ENCODE results near the gene ARFGAP1. TPM values are rescaled to one million over a fixed set of nuclear protein-coding genes. Genes with fewer than 3 reads are reported as not detected.

Gene ARFGAP1
- polyA plus RNA-seq, 2 of the 4 experiments (the other 2 are of a cell fraction) = 41.0 to 106 TPM

- ChIA-PET POLR2A (no interaction called here), CTCF (interaction anchor here (0.9 to 3.5 kb wide), 7 partner anchors 22 to 277 kb away, joined by 3 to 20 read pairs (median 4); no protein-coding TSS in a partner anchor)
- peaks cover 9% of the 10 kb centered on the region; the same call in 2 of the 3 replicates for H3K9me3 ChIP-seq
- FAIRE-seq (no peak), DNase-seq (ENCODE audit: low read depth in 1 of 2, low spot score in 1 of 2) (no peak), ATAC-seq (no peak)
- no peak for TF ChIP-seq SMC3 (IDR thresholded peaks at IDR 0.05)
- TF ChIP-seq FOSB (CRISPR knock-in tag; IDR thresholded peaks at IDR 0.05) = no peak
- no peak for TF ChIP-seq CHD2 (IDR thresholded peaks at IDR 0.05; ENCODE audit: low read length, partially characterized antibody)
- no peak for TF ChIP-seq HOXB13 (CRISPR knock-in tag; IDR thresholded peaks at IDR 0.05; ENCODE audit: low read depth)
- TF ChIP-seq, protein P1, sequence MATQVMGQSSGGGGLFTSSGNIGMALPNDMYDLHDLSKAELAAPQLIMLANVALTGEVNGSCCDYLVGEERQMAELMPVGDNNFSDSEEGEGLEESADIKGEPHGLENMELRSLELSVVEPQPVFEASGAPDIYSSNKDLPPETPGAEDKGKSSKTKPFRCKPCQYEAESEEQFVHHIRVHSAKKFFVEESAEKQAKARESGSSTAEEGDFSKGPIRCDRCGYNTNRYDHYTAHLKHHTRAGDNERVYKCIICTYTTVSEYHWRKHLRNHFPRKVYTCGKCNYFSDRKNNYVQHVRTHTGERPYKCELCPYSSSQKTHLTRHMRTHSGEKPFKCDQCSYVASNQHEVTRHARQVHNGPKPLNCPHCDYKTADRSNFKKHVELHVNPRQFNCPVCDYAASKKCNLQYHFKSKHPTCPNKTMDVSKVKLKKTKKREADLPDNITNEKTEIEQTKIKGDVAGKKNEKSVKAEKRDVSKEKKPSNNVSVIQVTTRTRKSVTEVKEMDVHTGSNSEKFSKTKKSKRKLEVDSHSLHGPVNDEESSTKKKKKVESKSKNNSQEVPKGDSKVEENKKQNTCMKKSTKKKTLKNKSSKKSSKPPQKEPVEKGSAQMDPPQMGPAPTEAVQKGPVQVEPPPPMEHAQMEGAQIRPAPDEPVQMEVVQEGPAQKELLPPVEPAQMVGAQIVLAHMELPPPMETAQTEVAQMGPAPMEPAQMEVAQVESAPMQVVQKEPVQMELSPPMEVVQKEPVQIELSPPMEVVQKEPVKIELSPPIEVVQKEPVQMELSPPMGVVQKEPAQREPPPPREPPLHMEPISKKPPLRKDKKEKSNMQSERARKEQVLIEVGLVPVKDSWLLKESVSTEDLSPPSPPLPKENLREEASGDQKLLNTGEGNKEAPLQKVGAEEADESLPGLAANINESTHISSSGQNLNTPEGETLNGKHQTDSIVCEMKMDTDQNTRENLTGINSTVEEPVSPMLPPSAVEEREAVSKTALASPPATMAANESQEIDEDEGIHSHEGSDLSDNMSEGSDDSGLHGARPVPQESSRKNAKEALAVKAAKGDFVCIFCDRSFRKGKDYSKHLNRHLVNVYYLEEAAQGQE (IDR thresholded peaks at IDR 0.05) = no peak
- TF ChIP-seq ZFP36 (IDR thresholded peaks at IDR 0.05; ENCODE audit: borderline replicate concordance, partially characterized antibody) = no peak
- no peak for TF ChIP-seq ESRRA (IDR thresholded peaks at IDR 0.05; ENCODE audit: borderline replicate concordance, low read length)
- TF ChIP-seq POLR2A (IDR thresholded peaks at IDR 0.05; ENCODE audit: low read length) = no peak
- no peak for TF ChIP-seq CHD4 (IDR thresholded peaks at IDR 0.05; ENCODE audit: borderline replicate concordance)
- TF ChIP-seq MAFK (IDR thresholded peaks at IDR 0.05; ENCODE audit: partially characterized antibody) = no peak
- H3K4me1 ChIP-seq = no peaks in the 10 kb centered on the region
- WGBS (ENCODE audit: missing lambda C conversion rate) = 58% methylated on average over 13 of the region's 22 CpGs
- no peak overlapping the region for H3K4me2 ChIP-seq
- H3K4me3 ChIP-seq = no peak overlapping the region
- H3K27ac ChIP-seq = no peak overlapping the region
These were observed 60.1 kb downstream of the ARFGAP1 start for GRCh38 chr20:63332488-63333240.

- ChIA-PET CTCF (interaction anchor here (1.0 to 3.5 kb wide), 9 partner anchors 12 to 278 kb away, joined by 3 to 20 read pairs (median 4); no protein-coding TSS in a partner anchor), POLR2A (no interaction called here)
- H3K27ac ChIP-seq = no peak overlapping the region
- ATAC-seq (no peak), FAIRE-seq (no peak), DNase-seq (ENCODE audit: low read depth in 1 of 2, low spot score in 1 of 2) (no peak)
- H3K4me3 ChIP-seq = no peak overlapping the region
- TF ChIP-seq HOXA7 (CRISPR knock-in tag; IDR thresholded peaks at IDR 0.05) = no peak
- TF ChIP-seq HOXB13 (CRISPR knock-in tag; IDR thresholded peaks at IDR 0.05; ENCODE audit: low read depth) = no peak
- no peak for TF ChIP-seq TFCP2L1 (CRISPR knock-in tag; IDR thresholded peaks at IDR 0.05)
- TF ChIP-seq ZFP36 (IDR thresholded peaks at IDR 0.05; ENCODE audit: borderline replicate concordance, partially characterized antibody) = no peak
- TF ChIP-seq ELK1 (IDR thresholded peaks at IDR 0.05; ENCODE audit: low read depth, low read length) = no peak
- no peak for TF ChIP-seq HEYL (CRISPR knock-in tag; IDR thresholded peaks at IDR 0.05)
- 64% methylated on average over 9 of the region's 19 CpGs for WGBS (ENCODE audit: missing lambda C conversion rate)
- peaks cover 9% of the 10 kb centered on the region; the same call in 2 of the 3 replicates for H3K9me3 ChIP-seq
- no peak overlapping the region for H3K4me2 ChIP-seq
- H3K4me1 ChIP-seq = no peaks in the 10 kb centered on the region
These were observed 60.7 kb downstream of the ARFGAP1 start for GRCh38 chr20:63333241-63333836.

DNA sequence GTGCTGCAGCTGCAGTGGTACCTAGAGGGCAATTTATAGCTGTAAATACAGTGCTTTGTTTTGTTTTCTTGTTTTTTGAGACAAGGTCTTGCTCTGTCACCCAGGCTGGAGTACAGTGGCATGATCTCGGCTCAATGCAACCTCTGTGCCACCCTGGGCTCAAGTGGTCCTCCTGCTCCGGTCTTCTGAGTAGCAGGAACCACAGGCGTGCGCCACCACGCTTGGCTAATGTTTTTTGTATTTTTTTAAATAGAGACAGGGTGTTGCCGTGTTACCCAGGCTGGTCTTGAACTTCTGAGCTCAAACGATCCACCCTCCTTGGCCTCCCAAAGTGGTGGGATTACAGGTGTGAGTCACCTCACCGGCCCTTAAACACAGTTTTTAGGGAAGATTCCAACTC is 61.7 kb downstream of the ARFGAP1 start:
- Histone ChIP-seq H3K4me2 (no peak overlapping the region), H3K9me3 (peaks cover 11% of the 10 kb centered on the region; the same call in 2 of the 3 replicates), H3K27ac (no peak overlapping the region), H3K4me3 (no peak overlapping the region), H3K4me1 (no peaks in the 10 kb centered on the region)
- POLR2A ChIA-PET = no interaction called here
- no peak for TF ChIP-seq FOSB (CRISPR knock-in tag; IDR thresholded peaks at IDR 0.05)
- no peak for TF ChIP-seq RAD21 (conservative IDR thresholded peaks at IDR 0.05 in 1 of 2, IDR thresholded peaks at IDR 0.05 in 1 of 2)
- TF ChIP-seq USF2 (IDR thresholded peaks at IDR 0.05) = no peak
- no peak for TF ChIP-seq PBX3 (IDR thresholded peaks at IDR 0.05)
- no peak for TF ChIP-seq JUN (IDR thresholded peaks at IDR 0.05)
- TF ChIP-seq, protein P1 (IDR thresholded peaks at IDR 0.05) = no peak
- no peak for DNase-seq (ENCODE audit: low read depth in 1 of 2, low spot score in 1 of 2)
- CTCF ChIA-PET = interaction anchor here (1.2 to 3.5 kb wide), 5 partner anchors 11 to 151 kb away, joined by 3 to 20 read pairs (median 4); no protein-coding TSS in a partner anchor
- FAIRE-seq = no peak
- 71% methylated on average over 8 of the region's 8 CpGs for WGBS (ENCODE audit: missing lambda C conversion rate)
- no peak for ATAC-seq
